ENCODE measurements around the gene VASH1. TPM values are rescaled to one million over a fixed set of nuclear protein-coding genes. Genes with fewer than 3 reads are reported as not detected.

The VASH1 gene
- total and polyA plus RNA-seq, 2 of the 13 experiments (the other 11 are each of a cell fraction or from before 2014, with no cell fraction given): 0.11 to 0.24 TPM

GRCh38 chr14:76784881-76785280, 23.6 kb downstream of the VASH1 start (continued):
- TF ChIP-seq ZSCAN20 (CRISPR knock-in tag; IDR thresholded peaks at IDR 0.05; ENCODE audit: borderline replicate concordance) (no peak), SP4 (CRISPR knock-in tag; IDR thresholded peaks at IDR 0.05) (peak; percentile 21; the same call in 1 of the 2 replicates), FOXC1 (CRISPR knock-in tag; IDR thresholded peaks at IDR 0.05; ENCODE audit: borderline replicate concordance) (no peak), THAP7 (CRISPR knock-in tag; IDR thresholded peaks at IDR 0.05) (no peak), ZNF124 (CRISPR knock-in tag; IDR thresholded peaks at IDR 0.05) (no peak), PREB (CRISPR knock-in tag; IDR thresholded peaks at IDR 0.05) (no peak), CAMTA2 (CRISPR knock-in tag; IDR thresholded peaks at IDR 0.05; ENCODE audit: borderline replicate concordance) (no peak), THAP8 (CRISPR knock-in tag; IDR thresholded peaks at IDR 0.05; ENCODE audit: borderline replicate concordance) (no peak), ATF5 (CRISPR knock-in tag; IDR thresholded peaks at IDR 0.05; ENCODE audit: low read depth) (no peak), ZNF260 (CRISPR knock-in tag; IDR thresholded peaks at IDR 0.05; ENCODE audit: borderline replicate concordance, low read depth) (no peak), MAZ (IDR thresholded peaks at IDR 0.05; ENCODE audit: borderline replicate concordance, low read depth, low read length) (peak; percentile 60; the same call in 1 of the 2 replicates), MAZ (CRISPR knock-in tag; IDR thresholded peaks at IDR 0.05; ENCODE audit: low read depth) (peak; percentile 49; the same call in 1 of the 2 replicates), CBFB (CRISPR knock-in tag; IDR thresholded peaks at IDR 0.05) (0 out of 2 replicates have a peak, but pooled peaks have one; percentile 26), MTA3 (CRISPR knock-in tag; IDR thresholded peaks at IDR 0.05) (no peak), ZNF564 (CRISPR knock-in tag; IDR thresholded peaks at IDR 0.05) (no peak), PHF21A (CRISPR knock-in tag; IDR thresholded peaks at IDR 0.05) (no peak), ZNF33A (CRISPR knock-in tag; IDR thresholded peaks at IDR 0.05; ENCODE audit: borderline replicate concordance) (no peak), XRCC5 (optimal IDR thresholded peaks at IDR 0.05; ENCODE audit: low read length) (peak; percentile 95), MXD1 (CRISPR knock-in tag; IDR thresholded peaks at IDR 0.05) (no peak), ATRX (CRISPR knock-in tag; IDR thresholded peaks at IDR 0.05; ENCODE audit: borderline replicate concordance) (no peak), SATB2 (CRISPR knock-in tag; IDR thresholded peaks at IDR 0.05) (no peak), NFYB (CRISPR knock-in tag; IDR thresholded peaks at IDR 0.05) (peak; percentile 58), ZMYM3 (CRISPR knock-in tag; IDR thresholded peaks at IDR 0.05) (no peak), ZNF512B (CRISPR knock-in tag; IDR thresholded peaks at IDR 0.05; ENCODE audit: borderline replicate concordance) (no peak), SIN3A (IDR thresholded peaks at IDR 0.05; ENCODE audit: borderline replicate concordance, low read depth, low read length) (no peak)
